ENCODE measurements around the gene RAP1GAP2.

Gene RAP1GAP2

GRCh38 chr17:2972749-2973148 lies 176.5 kb downstream of the RAP1GAP2 start:
- Histone ChIP-seq H3K79me2 (ENCODE audit: insufficient read depth, low read length) (no peaks in the 10 kb centered on the region), H3K27me3 (ENCODE audit: insufficient read depth, low read length) (no peaks in the 10 kb centered on the region), H2AFZ (ENCODE audit: low read length) (no peak overlapping the region), H3K27ac (ENCODE audit: low read depth, low read length, poor library complexity, severe bottlenecking) (no peak overlapping the region), H3F3A (ENCODE audit: insufficient read depth, low read length) (no peaks in the 10 kb centered on the region), H4K20me1 (ENCODE audit: insufficient read depth, low read length) (no peaks in the 10 kb centered on the region), H3K4me2 (ENCODE audit: low read length) (no peak overlapping the region), H3K4me1 (ENCODE audit: insufficient read depth, low read length, severe bottlenecking) (no peaks in the 10 kb centered on the region), H3K4me3 (ENCODE audit: low read depth, low read length, poor library complexity, severe bottlenecking) (no peak overlapping the region), H3K36me3 (ENCODE audit: insufficient read depth, low read length) (no peaks in the 10 kb centered on the region), H3K9ac (ENCODE audit: low read length) (no peak overlapping the region), H3K9me2 (ENCODE audit: low read depth, low read length) (no peaks in the 10 kb centered on the region), H3K9me3 (ENCODE audit: low read length) (no peaks in the 10 kb centered on the region)
- TF ChIP-seq, protein P1, sequence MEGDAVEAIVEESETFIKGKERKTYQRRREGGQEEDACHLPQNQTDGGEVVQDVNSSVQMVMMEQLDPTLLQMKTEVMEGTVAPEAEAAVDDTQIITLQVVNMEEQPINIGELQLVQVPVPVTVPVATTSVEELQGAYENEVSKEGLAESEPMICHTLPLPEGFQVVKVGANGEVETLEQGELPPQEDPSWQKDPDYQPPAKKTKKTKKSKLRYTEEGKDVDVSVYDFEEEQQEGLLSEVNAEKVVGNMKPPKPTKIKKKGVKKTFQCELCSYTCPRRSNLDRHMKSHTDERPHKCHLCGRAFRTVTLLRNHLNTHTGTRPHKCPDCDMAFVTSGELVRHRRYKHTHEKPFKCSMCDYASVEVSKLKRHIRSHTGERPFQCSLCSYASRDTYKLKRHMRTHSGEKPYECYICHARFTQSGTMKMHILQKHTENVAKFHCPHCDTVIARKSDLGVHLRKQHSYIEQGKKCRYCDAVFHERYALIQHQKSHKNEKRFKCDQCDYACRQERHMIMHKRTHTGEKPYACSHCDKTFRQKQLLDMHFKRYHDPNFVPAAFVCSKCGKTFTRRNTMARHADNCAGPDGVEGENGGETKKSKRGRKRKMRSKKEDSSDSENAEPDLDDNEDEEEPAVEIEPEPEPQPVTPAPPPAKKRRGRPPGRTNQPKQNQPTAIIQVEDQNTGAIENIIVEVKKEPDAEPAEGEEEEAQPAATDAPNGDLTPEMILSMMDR (IDR thresholded peaks at IDR 0.05; ENCODE audit: low read length): no peak
- TF ChIP-seq EZH2 (IDR thresholded peaks at IDR 0.05; ENCODE audit: borderline replicate concordance, low read length): no peak

- Histone ChIP-seq H4K20me1 (ENCODE audit: insufficient read depth, low read length) (no peaks in the 10 kb centered on the region), H3K4me3 (ENCODE audit: low read depth, low read length, poor library complexity, severe bottlenecking) (no peak overlapping the region), H3K79me2 (ENCODE audit: insufficient read depth, low read length) (no peaks in the 10 kb centered on the region), H3K27ac (ENCODE audit: low read depth, low read length, poor library complexity, severe bottlenecking) (no peak overlapping the region), H3F3A (ENCODE audit: insufficient read depth, low read length) (no peaks in the 10 kb centered on the region), H3K27me3 (ENCODE audit: insufficient read depth, low read length) (no peaks in the 10 kb centered on the region), H3K4me2 (ENCODE audit: low read length) (no peak overlapping the region), H2AFZ (ENCODE audit: low read length) (no peak overlapping the region), H3K9ac (ENCODE audit: low read length) (no peak overlapping the region), H3K4me1 (ENCODE audit: insufficient read depth, low read length, severe bottlenecking) (no peaks in the 10 kb centered on the region), H3K36me3 (ENCODE audit: insufficient read depth, low read length) (no peaks in the 10 kb centered on the region), H3K9me2 (ENCODE audit: low read depth, low read length) (no peaks in the 10 kb centered on the region), H3K9me3 (ENCODE audit: low read length) (no peaks in the 10 kb centered on the region)
- TF ChIP-seq, protein P1 (IDR thresholded peaks at IDR 0.05; ENCODE audit: low read length): no peak
- no peak for TF ChIP-seq EZH2 (IDR thresholded peaks at IDR 0.05; ENCODE audit: borderline replicate concordance, low read length)
Measured at GRCh38 chr17:2974347-2974746, 178.1 kb downstream of the RAP1GAP2 start.

- Histone ChIP-seq H3K4me2 (ENCODE audit: low read length) (no peak overlapping the region), H4K20me1 (ENCODE audit: insufficient read depth, low read length) (no peaks in the 10 kb centered on the region), H3K27me3 (ENCODE audit: insufficient read depth, low read length) (0 out of 2 replicates have a peak, but pooled peaks cover 5% of the 10 kb centered on the region), H3K4me3 (ENCODE audit: low read depth, low read length, poor library complexity, severe bottlenecking) (no peak overlapping the region), H3K79me2 (ENCODE audit: insufficient read depth, low read length) (no peaks in the 10 kb centered on the region), H3K36me3 (ENCODE audit: insufficient read depth, low read length) (no peaks in the 10 kb centered on the region), H3K9me3 (ENCODE audit: low read length) (no peaks in the 10 kb centered on the region), H3K27ac (ENCODE audit: low read depth, low read length, poor library complexity, severe bottlenecking) (no peak overlapping the region), H2AFZ (ENCODE audit: low read length) (no peak overlapping the region), H3K9ac (ENCODE audit: low read length) (no peak overlapping the region), H3F3A (ENCODE audit: insufficient read depth, low read length) (no peaks in the 10 kb centered on the region), H3K9me2 (ENCODE audit: low read depth, low read length) (no peaks in the 10 kb centered on the region), H3K4me1 (ENCODE audit: insufficient read depth, low read length, severe bottlenecking) (no peaks in the 10 kb centered on the region)
- TF ChIP-seq, protein P1 (IDR thresholded peaks at IDR 0.05; ENCODE audit: low read length): no peak
- TF ChIP-seq EZH2 (IDR thresholded peaks at IDR 0.05; ENCODE audit: borderline replicate concordance, low read length): no peak
Measured at GRCh38 chr17:2975469-2975958, 179.3 kb downstream of the RAP1GAP2 start.

All from OCI-LY1 (cell line).